ENCODE results near the gene CCNT1. TPM values are rescaled to one million over a fixed set of nuclear protein-coding genes. Genes with fewer than 3 reads are reported as not detected.
"Not testable (repeated sequence)": the region's sequence is repeated elsewhere in the genome, so short reads cannot be mapped to it uniquely, and the experiment has no call there.

Gene CCNT1
- total RNA-seq, 1 donor from 2014 or later = 46.1 TPM

DNA sequence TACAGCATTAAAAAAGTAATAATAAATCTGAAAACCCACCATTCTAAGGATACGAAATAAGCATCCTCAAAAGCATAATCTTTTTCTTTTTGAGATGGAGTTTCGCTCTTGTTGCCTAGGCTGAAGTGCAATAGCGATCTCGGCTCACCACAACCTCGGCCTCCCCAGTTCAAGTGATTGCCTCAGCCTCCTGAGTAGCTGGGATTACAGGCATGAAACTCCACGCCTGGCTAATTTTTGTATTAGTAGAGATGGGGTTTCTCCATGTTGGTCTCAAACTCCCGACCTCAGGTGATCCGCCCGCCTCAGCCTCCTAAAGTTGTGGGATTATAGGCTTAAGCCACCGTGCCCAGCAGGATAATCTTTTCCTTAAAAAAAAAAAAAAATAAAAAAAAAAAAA lies 4.3 kb downstream of the CCNT1 start:
- H3K36me3 Mint-ChIP-seq (ENCODE audit: low read depth, unreplicated experiment) = peaks cover 21% of the 10 kb centered on the region
- no peak for DNase-seq (ENCODE audit: low spot score)

DNA sequence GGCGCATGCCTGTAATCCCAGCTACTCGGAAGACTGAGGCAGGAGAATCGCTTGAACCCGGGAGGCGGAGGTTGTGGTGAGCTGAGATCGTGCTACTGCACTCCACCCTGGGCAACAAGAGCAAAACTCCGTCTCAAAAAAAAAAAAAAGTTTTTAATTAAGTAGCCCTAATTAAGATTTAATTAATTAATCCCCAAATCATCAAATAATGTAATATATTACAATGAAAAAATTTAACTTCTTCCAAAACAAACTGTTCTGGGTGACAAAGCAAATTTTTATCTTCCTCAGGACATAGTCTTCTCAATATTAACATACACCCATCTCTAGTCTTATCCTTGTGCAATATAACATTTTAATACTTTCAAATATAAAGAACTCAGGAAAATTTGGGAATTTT lies 17.7 kb downstream of the CCNT1 start:
- H3K4me3 Mint-ChIP-seq (ENCODE audit: unreplicated experiment); DNase-seq (ENCODE audit: low spot score); H3K9me3 Mint-ChIP-seq (ENCODE audit: unreplicated experiment); H3K27me3 Mint-ChIP-seq (ENCODE audit: unreplicated experiment); H3K27ac Mint-ChIP-seq (ENCODE audit: unreplicated experiment); H3K4me1 Mint-ChIP-seq (ENCODE audit: unreplicated experiment): not testable (repeated sequence)
- H3K36me3 Mint-ChIP-seq (ENCODE audit: low read depth, unreplicated experiment) = peaks cover 18% of the 10 kb centered on the region

More for the DNA sequence above, 4.3 kb downstream of the CCNT1 start:
- Mint-ChIP-seq H3K27me3 (ENCODE audit: unreplicated experiment) (peaks cover 8% of the 10 kb centered on the region), H3K4me3 (ENCODE audit: unreplicated experiment) (no peak overlapping the region), H3K27ac (ENCODE audit: unreplicated experiment) (no peak overlapping the region), H3K4me1 (ENCODE audit: unreplicated experiment) (peaks cover 32% of the 10 kb centered on the region), H3K9me3 (ENCODE audit: unreplicated experiment) (no peaks in the 10 kb centered on the region)
- TF ChIP-seq, protein P1, sequence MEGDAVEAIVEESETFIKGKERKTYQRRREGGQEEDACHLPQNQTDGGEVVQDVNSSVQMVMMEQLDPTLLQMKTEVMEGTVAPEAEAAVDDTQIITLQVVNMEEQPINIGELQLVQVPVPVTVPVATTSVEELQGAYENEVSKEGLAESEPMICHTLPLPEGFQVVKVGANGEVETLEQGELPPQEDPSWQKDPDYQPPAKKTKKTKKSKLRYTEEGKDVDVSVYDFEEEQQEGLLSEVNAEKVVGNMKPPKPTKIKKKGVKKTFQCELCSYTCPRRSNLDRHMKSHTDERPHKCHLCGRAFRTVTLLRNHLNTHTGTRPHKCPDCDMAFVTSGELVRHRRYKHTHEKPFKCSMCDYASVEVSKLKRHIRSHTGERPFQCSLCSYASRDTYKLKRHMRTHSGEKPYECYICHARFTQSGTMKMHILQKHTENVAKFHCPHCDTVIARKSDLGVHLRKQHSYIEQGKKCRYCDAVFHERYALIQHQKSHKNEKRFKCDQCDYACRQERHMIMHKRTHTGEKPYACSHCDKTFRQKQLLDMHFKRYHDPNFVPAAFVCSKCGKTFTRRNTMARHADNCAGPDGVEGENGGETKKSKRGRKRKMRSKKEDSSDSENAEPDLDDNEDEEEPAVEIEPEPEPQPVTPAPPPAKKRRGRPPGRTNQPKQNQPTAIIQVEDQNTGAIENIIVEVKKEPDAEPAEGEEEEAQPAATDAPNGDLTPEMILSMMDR (IDR thresholded peaks at IDR 0.05; ENCODE audit: unreplicated experiment) = no peak

DNA sequence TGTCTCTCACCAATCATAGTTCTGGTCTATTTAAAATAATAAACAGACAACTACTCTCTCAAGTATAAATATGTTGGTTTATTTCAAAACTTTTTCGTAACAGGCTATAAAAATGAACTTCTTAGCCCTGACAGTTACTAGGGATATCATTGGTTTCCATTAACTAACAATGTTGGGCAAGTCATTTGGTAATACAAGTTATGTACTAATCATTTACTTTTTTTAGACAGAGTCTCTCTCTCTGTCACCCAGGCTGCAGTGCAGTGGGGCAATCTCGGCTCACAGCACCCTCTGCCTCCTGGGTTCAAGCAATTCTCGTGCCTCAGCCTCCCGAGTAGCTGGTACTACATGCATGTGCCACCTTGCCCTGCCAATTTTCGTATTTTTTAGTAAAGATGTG lies 19.9 kb downstream of the CCNT1 start:
- TF ChIP-seq, protein P1 (IDR thresholded peaks at IDR 0.05; ENCODE audit: unreplicated experiment) = no peak
- H3K27ac Mint-ChIP-seq (ENCODE audit: unreplicated experiment) = no peak overlapping the region
- no peaks in the 10 kb centered on the region for H3K4me1 Mint-ChIP-seq (ENCODE audit: unreplicated experiment)
- DNase-seq (ENCODE audit: low spot score) = no peak
- H3K36me3 Mint-ChIP-seq (ENCODE audit: low read depth, unreplicated experiment) = peaks cover 27% of the 10 kb centered on the region
- no peak overlapping the region for H3K4me3 Mint-ChIP-seq (ENCODE audit: unreplicated experiment)
- no peaks in the 10 kb centered on the region for H3K9me3 Mint-ChIP-seq (ENCODE audit: unreplicated experiment)
- no peaks in the 10 kb centered on the region for H3K27me3 Mint-ChIP-seq (ENCODE audit: unreplicated experiment)

DNA sequence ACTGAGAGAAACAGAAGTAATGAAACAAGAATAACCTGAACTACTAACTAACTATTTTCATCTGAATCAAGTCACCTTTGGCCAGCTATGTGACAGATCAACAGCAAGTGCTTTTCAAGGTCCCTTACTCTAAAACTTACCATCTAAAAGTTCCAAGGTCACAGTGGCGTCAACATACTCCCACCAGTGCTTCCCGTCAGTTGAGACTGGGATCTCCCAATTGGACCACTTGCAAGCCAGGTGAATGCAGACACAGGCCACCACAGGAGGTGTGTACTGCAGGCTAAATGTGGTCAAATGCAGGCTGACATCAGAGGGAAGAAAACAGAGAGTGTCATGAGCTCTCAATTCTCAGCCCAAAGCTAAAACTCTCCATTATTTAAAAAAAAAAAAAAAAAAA lies 20.6 kb downstream of the CCNT1 start:
- Mint-ChIP-seq H3K27ac (ENCODE audit: unreplicated experiment) (no peak overlapping the region), H3K27me3 (ENCODE audit: unreplicated experiment) (no peaks in the 10 kb centered on the region), H3K4me3 (ENCODE audit: unreplicated experiment) (no peak overlapping the region), H3K36me3 (ENCODE audit: low read depth, unreplicated experiment) (peaks cover 27% of the 10 kb centered on the region), H3K4me1 (ENCODE audit: unreplicated experiment) (no peaks in the 10 kb centered on the region), H3K9me3 (ENCODE audit: unreplicated experiment) (no peaks in the 10 kb centered on the region)
- no peak for DNase-seq (ENCODE audit: low spot score)
- TF ChIP-seq, protein P1 (IDR thresholded peaks at IDR 0.05; ENCODE audit: unreplicated experiment) = no peak

DNA sequence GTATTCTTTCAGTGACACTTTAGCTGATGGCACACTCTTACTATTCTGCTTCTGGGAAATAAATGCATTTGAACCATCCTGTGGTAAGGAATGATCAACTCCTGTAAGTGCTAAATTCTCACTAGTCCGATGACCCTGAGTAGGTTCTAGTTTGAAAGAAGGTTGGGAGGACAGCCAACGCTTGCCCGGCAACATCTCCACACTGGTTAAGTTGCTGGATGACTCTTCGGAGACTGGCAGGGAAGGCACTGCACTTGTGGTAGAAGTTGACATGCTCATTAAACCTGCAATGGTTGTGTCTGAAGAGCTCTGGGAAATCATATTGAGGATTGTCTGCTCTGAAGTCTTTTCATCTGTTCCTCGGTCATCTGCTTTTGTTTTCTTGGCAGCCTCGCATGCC lies 22.5 kb downstream of the CCNT1 start:
- Mint-ChIP-seq H3K4me3 (ENCODE audit: unreplicated experiment) (peak overlapping the region; percentile 51), H3K27me3 (ENCODE audit: unreplicated experiment) (no peaks in the 10 kb centered on the region), H3K9me3 (ENCODE audit: unreplicated experiment) (no peaks in the 10 kb centered on the region), H3K36me3 (ENCODE audit: low read depth, unreplicated experiment) (peaks cover 22% of the 10 kb centered on the region), H3K27ac (ENCODE audit: unreplicated experiment) (no peak overlapping the region), H3K4me1 (ENCODE audit: unreplicated experiment) (no peaks in the 10 kb centered on the region)
- no peak for DNase-seq (ENCODE audit: low spot score)
- TF ChIP-seq, protein P1 (IDR thresholded peaks at IDR 0.05; ENCODE audit: unreplicated experiment) = no peak

DNA sequence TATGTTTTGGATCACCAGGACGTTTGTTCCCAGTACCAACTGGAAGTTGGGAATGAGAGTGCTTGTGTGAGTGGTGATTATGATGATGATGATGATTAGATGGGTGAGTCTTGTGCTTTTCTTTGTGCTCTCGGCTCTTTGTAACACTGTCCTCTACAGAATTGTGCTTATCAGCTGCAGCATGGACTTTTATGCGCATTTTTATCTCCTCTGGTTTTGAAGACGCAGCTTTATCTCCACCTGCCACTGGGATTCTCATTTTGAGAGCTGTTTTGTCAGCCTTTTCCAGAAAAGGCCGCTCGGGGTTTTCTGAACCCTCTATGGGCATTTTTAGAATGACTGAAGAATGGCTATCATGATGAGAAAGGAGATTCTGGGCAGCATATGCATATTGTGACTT lies 22.9 kb downstream of the CCNT1 start:
- no peaks in the 10 kb centered on the region for H3K9me3 Mint-ChIP-seq (ENCODE audit: unreplicated experiment)

More for the DNA sequence above, 22.9 kb downstream of the CCNT1 start:
- TF ChIP-seq, protein P1 (IDR thresholded peaks at IDR 0.05; ENCODE audit: unreplicated experiment) = no peak
- DNase-seq (ENCODE audit: low spot score) = no peak
- no peak overlapping the region for H3K27ac Mint-ChIP-seq (ENCODE audit: unreplicated experiment)
- H3K36me3 Mint-ChIP-seq (ENCODE audit: low read depth, unreplicated experiment) = peaks cover 24% of the 10 kb centered on the region
- H3K4me1 Mint-ChIP-seq (ENCODE audit: unreplicated experiment) = no peaks in the 10 kb centered on the region
- H3K4me3 Mint-ChIP-seq (ENCODE audit: unreplicated experiment) = peak overlapping the region; percentile 63
- no peaks in the 10 kb centered on the region for H3K27me3 Mint-ChIP-seq (ENCODE audit: unreplicated experiment)
